ENCODE data around the gene DLG2.

- no peak for TF ChIP-seq CTCF (IDR thresholded peaks at IDR 0.05)
- no peak for TF ChIP-seq POLR2A (IDR thresholded peaks at IDR 0.05)
Measured at GRCh38 chr11:85095239-85095638, 531.9 kb downstream of the DLG2 start.

Data from suprapubic skin (tissue), 3 donors.